Ovary (tissue), 9 donors: ENCODE results near the gene SLC22A23. TPM values are rescaled to one million over a fixed set of nuclear protein-coding genes. Genes with fewer than 3 reads are reported as not detected.

ENCODE experiments used
- DNase-seq, 5 donors: peaks; one replicate each; pipeline ENCODE4 v3.0.0-alpha.2; 2019 to 2020
- H3K27ac ChIP-seq, 2 donors: fragments of 200-600 bp; one replicate each; pipeline versions ENCODE4 v1.5.1 to v1.8.0; 2019 to 2022
- H3K27me3 ChIP-seq: fragments of 200-600 bp; one replicate; pipeline ENCODE4 v1.8.0; 2022
- H3K36me3 ChIP-seq: fragments of 200-600 bp; sonication (generic); one replicate; pipeline ENCODE4 v1.5.1; 2019
- H3K4me1 ChIP-seq: one replicate; pipeline ENCODE4 v1.8.1; 2013; ENCODE audit warnings: mild to moderate bottlenecking, moderate library complexity; ENCODE audit not compliant: insufficient read depth
- H3K4me3 ChIP-seq: fragments of 200-600 bp; sonication (generic); one replicate; pipeline ENCODE4 v1.5.1; 2017
- H3K9me3 ChIP-seq, 2 donors: fragments of 200-600 bp in 1 of 2; sonication (generic) in 1 of 2; one replicate each; pipeline versions ENCODE4 v1.5.1 to v1.8.1; 2013 to 2019; ENCODE audit warnings: mild to moderate bottlenecking in 1 of 2, moderate library complexity in 1 of 2
- EP300 ChIP-seq: sonication (generic); formaldehyde crosslinking; IDR thresholded peaks from one replicate; pipeline ENCODE4 v1.6.1; 2017; ENCODE audit warnings: antibody characterized with exemption
- POLR2A ChIP-seq: fragments of 450-650 bp; IDR thresholded peaks from one replicate; pipeline ENCODE4 v1.6.1; 2017; ENCODE audit warnings: antibody characterized with exemption, mild to moderate bottlenecking, moderate library complexity
- WGBS, 3 donors: extraction: QIAGEN DNeasy Blood & Tissue Kit in 1 of 3; methylation state at CpG; one replicate each; pipeline versions ENCODE4 v1.1.5 to v1.1.7; 2013 to 2017; 5-methylcytosine and 5-hydroxymethylcytosine counted together
- intact Hi-C, 4 donors: fragments of 100-400 bp; cut with DNase I; formaldehyde crosslinking; loops; one replicate each; pipeline versions ENCODE4 v1.11.0 to v1.15.1; 2022 to 2023
- polyA plus RNA-seq, 2 donors: library from polyadenylated mRNA; stranded (reverse); fragments of 200-250 nt in 1 of 2; fragments of 350-450 nt in 1 of 2; fragmentation: Illumina TruSeq in 1 of 2; extraction: RNeasy Lipid Tissue Mini Kit (QIAGEN cat#74804) in 1 of 2; gene quantifications; one replicate each; pipeline ENCODE4 v1.2.3, GENCODE V29; 2013 to 2014
- total RNA-seq, 7 donors: library from RNA; depleted of rRNA in 2 of 7; stranded (reverse); fragments of >200 nt in 2 of 7; fragmentation: NEBNext Ultra II Directional in 3 of 7; extraction: Animal tissue kit (Norgen Biotek cat#: 25700) in 3 of 7; gene quantifications; one replicate each; pipeline versions ENCODE4 v1.1.0 to v1.2.4, GENCODE V29; 2016 to 2023
- TF ChIP-seq, protein P1 (sequence below), 3 donors: fragments of 450-650 bp in 2 of 3; fragments of 200-600 bp in 1 of 3; IDR thresholded peaks; one replicate each; pipeline versions ENCODE4 v1.5.1 to v1.8.0; 2016 to 2022; ENCODE audit warnings: antibody characterized with exemption in 3 of 3, mild to moderate bottlenecking in 1 of 3
- donor health status: DM: no; HTN: no; CAD: no; lungs with moderate emphysema.
- donor health status: DM: no; HTN: no; CAD: no.
- donor health status: Bipolar disorder and iron deficiency.
- donor health status: DM: yes; HTN: yes; CAD: no.
- donor health status: DM: no; HTN: no; CAD: no.
- donor health status: DM: yes; HTN: yes; CAD: no.

The SLC22A23 gene
- total and polyA plus RNA-seq, 9 donors: 2.3 to 31.0 (median 5.2) TPM

DNA sequence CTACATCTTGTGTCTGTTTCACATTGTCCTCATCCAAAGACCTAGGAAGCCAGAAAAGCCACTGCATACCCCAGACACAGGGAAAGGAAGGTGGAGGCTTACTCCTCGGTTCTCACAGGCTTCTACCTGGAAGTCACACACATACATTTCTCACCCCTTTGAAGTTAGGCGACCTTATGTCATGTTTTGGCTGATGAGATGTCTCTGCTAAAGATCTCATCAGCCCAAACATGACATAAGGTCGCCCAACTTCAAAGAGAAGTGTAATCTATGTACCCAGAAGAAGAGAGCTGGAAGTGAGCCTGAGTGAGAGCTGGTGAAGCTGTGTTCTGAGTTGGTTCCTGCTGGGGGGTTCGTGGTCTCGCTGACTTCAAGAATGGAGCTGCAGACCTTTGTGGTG lies 47.5 kb upstream of the SLC22A23 start:
- Histone ChIP-seq H3K27ac (no peak overlapping the region), H3K27me3 (no peaks in the 10 kb centered on the region), H3K9me3 (no peaks in the 10 kb centered on the region), H3K4me1 (no peaks in the 10 kb centered on the region), H3K36me3 (no peaks in the 10 kb centered on the region), H3K4me3 (no peak overlapping the region)
- TF ChIP-seq, protein P1, sequence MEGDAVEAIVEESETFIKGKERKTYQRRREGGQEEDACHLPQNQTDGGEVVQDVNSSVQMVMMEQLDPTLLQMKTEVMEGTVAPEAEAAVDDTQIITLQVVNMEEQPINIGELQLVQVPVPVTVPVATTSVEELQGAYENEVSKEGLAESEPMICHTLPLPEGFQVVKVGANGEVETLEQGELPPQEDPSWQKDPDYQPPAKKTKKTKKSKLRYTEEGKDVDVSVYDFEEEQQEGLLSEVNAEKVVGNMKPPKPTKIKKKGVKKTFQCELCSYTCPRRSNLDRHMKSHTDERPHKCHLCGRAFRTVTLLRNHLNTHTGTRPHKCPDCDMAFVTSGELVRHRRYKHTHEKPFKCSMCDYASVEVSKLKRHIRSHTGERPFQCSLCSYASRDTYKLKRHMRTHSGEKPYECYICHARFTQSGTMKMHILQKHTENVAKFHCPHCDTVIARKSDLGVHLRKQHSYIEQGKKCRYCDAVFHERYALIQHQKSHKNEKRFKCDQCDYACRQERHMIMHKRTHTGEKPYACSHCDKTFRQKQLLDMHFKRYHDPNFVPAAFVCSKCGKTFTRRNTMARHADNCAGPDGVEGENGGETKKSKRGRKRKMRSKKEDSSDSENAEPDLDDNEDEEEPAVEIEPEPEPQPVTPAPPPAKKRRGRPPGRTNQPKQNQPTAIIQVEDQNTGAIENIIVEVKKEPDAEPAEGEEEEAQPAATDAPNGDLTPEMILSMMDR (IDR thresholded peaks at IDR 0.05): no peak
- TF ChIP-seq POLR2A: no peak
- no peak for TF ChIP-seq EP300
- intact Hi-C loops: no loop called here
- no peak for DNase-seq
- WGBS, 3 donors: 76 to 89% (median 83%) methylated on average over 5 of the region's 5 CpGs

- Histone ChIP-seq H3K36me3 (no peaks in the 10 kb centered on the region), H3K4me1 (no peaks in the 10 kb centered on the region), H3K9me3 (no peaks in the 10 kb centered on the region), H3K27ac (no peak overlapping the region), H3K4me3 (no peak overlapping the region), H3K27me3 (no peaks in the 10 kb centered on the region)
- intact Hi-C loops: no loop called here
- no peak for DNase-seq
- TF ChIP-seq, protein P1 (IDR thresholded peaks at IDR 0.05): no peak
- TF ChIP-seq EP300: no peak
- no peak for TF ChIP-seq POLR2A
- WGBS, 3 donors: 55 to 62% (median 59%) methylated on average over 6 of the region's 6 CpGs
Measured at GRCh38 chr6:3501826-3502500, 45.1 kb upstream of the SLC22A23 start.

DNA sequence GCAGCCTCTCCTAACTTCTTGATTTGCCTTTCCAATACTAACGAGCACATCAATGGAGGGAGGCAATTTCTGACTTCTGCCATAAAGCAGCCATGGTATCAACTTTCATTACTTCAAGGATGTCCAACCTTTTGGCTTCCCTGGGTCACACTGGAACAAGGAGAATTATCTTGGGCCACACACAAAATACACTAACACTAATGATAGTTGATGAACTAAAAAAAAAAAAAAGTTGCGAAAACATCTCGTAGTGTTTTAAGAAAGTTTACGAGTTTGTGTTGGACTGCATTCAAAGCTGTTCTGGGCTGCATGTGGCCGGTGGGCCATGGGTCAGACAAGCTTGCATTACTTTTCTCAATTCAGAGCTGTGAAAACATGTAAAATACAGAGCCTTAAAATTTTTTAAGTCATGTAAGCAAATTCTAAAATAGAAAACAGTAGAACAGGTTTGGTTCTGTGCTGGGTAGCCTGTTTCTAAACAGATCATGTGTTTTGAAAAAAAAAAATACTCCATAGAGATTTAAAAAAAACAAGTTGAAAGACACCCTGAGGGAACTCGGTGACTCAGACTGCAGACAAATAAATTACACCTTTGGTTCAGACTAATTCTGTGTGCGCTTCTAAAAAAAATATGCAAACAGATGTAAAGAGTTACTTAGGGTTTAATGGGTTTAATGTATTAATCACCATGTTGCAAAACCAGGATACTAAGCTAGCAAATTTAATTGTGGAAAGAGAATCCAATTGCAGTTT lies 43.6 kb upstream of the SLC22A23 start:
- DNase-seq: no peak
- no peaks in the 10 kb centered on the region for H3K4me1 ChIP-seq
- intact Hi-C loops: no loop called here
- H3K4me3 ChIP-seq: no peak overlapping the region
- H3K9me3 ChIP-seq: no peaks in the 10 kb centered on the region
- H3K27me3 ChIP-seq: no peaks in the 10 kb centered on the region
- no peak overlapping the region for H3K27ac ChIP-seq
- TF ChIP-seq, protein P1 (IDR thresholded peaks at IDR 0.05): no peak
- no peaks in the 10 kb centered on the region for H3K36me3 ChIP-seq
- WGBS, 3 donors: 10 to 25% (median 14%) methylated on average over 7 of the region's 7 CpGs

DNA sequence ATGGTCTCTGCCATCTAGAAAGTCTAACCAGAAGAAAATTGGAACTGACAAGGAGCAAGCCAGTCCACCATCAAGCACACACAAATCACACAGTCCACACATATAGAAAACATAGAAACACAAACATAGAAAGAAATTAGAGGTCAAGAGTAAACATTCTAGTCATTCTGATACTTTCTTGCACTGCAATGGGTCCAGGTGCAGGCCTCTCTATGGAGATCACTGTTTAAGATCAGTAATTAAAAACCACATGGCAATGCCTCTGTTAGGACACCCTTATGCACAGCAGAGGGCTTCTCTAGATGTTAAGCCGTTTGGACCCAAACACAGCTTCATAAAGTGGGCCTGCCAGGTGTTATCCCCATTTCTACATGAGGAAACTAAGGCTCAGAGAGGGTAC lies 42.8 kb upstream of the SLC22A23 start:
- no peaks in the 10 kb centered on the region for H3K36me3 ChIP-seq
- H3K4me3 ChIP-seq: no peak overlapping the region
- no peaks in the 10 kb centered on the region for H3K4me1 ChIP-seq
- no peak for TF ChIP-seq POLR2A
- TF ChIP-seq, protein P1 (IDR thresholded peaks at IDR 0.05): no peak
- no peak overlapping the region for H3K27ac ChIP-seq
- no peak for DNase-seq
- no peaks in the 10 kb centered on the region for H3K9me3 ChIP-seq
- WGBS, 3 donors: 72 to 88% (median 85%) methylated on average over 1 of the region's 1 CpG
- intact Hi-C loops: no loop called here
- no peaks in the 10 kb centered on the region for H3K27me3 ChIP-seq
